BE2C (cell line): ENCODE measurements around the gene HDAC1.

Experiments
- DNase-seq: peaks from one replicate; pipeline ENCODE4 v3.0.0-alpha.2; 2020
- H3K27me3 ChIP-seq: fragments of 250-450 bp; sonication (Bioruptor Pico); 2 replicates; pipeline ENCODE4 v1.5.1; 2020; ENCODE audit warnings: mild to moderate bottlenecking
- H3K36me3 ChIP-seq: fragments of 250-450 bp; sonication (Bioruptor Pico); 2 replicates; pipeline ENCODE4 v1.5.1; 2020; ENCODE audit warnings: mild to moderate bottlenecking
- H3K4me1 ChIP-seq: fragments of 250-450 bp; sonication (Bioruptor Pico); 2 replicates; pipeline ENCODE4 v1.5.1; 2020
- H3K4me3 ChIP-seq: 2 replicates; pipeline ENCODE4 v1.5.1; 2011; ENCODE audit warnings: low read depth, low read length
- H3K9me3 ChIP-seq: fragments of 250-450 bp; sonication (Bioruptor Pico); 2 replicates; pipeline ENCODE4 v1.5.1; 2020
- CTCF ChIP-seq: IDR thresholded peaks from 2 replicates; pipeline ENCODE4 v1.5.1; 2012; ENCODE audit warnings: mild to moderate bottlenecking, low read depth, low read length

The HDAC1 gene

DNA sequence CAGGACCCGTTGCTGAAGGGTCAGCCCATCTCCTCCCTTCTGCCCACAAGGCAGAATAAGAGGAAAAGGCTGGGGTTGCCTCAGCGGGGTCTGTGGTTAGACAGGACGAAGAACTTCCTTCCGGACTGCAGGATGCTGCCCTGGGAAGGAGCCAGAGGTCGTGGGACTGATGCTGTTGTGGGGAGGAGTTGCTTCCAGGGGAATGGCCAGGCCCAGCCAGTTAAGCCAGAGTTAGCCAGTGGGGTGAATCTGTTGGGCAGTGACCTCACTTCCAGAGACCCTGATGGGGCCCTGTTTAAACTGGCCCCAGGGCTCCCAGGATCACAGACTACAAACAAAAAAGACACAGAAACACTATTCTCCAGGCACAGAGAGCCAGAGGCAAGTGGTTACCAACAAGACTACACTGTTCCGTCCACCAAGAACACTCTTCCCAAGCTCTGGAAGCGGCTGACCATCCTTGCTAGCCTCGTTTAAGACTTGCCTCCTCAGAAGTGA, 57.4 kb downstream of the HDAC1 start:
- Histone ChIP-seq H3K9me3 (peaks cover 6% of the 10 kb centered on the region), H3K27me3 (no peaks in the 10 kb centered on the region), H3K4me3 (no peak overlapping the region), H3K36me3 (no peaks in the 10 kb centered on the region), H3K4me1 (no peaks in the 10 kb centered on the region)
- no peak for DNase-seq
- no peak for TF ChIP-seq CTCF

DNA sequence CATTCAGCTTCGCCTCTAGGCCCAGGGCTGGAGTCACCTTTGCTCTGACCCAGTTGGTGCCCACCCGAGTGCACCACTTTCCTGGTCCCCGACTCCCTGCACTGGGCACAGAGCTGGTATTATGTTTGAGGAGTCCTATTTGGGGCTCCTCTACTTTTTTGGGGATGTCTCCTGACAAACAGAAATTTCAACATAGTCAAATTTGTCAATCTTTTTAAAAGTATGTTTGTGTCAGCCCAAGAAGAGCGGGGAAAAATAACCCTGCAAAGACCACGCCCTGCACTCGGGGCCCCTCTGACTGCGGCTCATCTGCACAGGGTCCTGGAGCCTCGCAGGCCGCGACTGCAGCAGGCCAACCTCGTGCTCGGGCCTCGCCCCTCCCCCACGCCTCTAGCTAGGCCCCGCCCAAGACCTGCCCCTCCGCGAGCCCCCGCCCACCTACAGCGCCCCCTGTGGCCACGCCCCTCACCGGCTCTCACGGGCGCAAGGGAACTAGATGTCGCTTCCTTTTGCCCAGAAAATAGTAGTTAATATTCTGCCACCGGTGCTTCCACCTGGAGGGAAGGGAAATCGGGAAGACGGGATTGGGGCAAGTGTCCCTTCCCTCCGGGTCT, 59.0 kb downstream of the HDAC1 start:
- DNase-seq = peak; percentile 80
- Histone ChIP-seq H3K4me1 (no peaks in the 10 kb centered on the region), H3K27me3 (no peaks in the 10 kb centered on the region)

GRCh38 chr1:32351399-32352238, 59.7 kb downstream of the HDAC1 start:
- peak; percentile 93 for DNase-seq
- Histone ChIP-seq H3K9me3 (peaks cover 6% of the 10 kb centered on the region), H3K4me3 (peak overlapping the region; percentile 57), H3K4me1 (no peaks in the 10 kb centered on the region), H3K27me3 (no peaks in the 10 kb centered on the region), H3K36me3 (no peaks in the 10 kb centered on the region)
- no peak for TF ChIP-seq CTCF

More for the DNA sequence above, 59.0 kb downstream of the HDAC1 start:
- H3K36me3 ChIP-seq = no peaks in the 10 kb centered on the region
- peak overlapping the region; percentile 57 for H3K4me3 ChIP-seq
- H3K9me3 ChIP-seq = peaks cover 6% of the 10 kb centered on the region
- TF ChIP-seq CTCF = peak; percentile 43

DNA sequence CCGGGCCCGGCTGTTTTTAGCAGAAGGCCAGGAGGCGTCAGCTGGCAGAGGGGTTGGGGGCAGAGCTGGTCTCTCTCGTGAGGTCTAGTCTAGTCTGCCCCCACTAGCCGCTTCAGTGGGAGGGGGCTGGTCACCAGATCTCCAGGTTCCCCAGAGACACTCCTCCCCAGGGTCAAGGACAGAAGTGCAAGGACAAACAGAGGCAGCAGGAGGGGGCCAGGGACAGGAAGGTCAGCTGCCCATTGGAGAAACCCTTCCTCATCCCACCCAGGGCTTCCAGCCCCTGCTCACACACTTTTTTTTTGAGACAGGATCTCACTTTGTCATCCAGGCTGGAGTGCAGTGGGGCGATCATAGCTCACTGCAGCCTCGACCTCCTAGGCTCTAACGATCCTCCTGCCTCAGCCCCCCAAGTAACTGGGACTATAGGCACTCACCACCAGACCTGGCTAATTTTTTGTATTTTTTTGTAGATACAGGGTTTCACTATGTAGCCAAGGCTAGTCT, 60.4 kb downstream of the HDAC1 start:
- Histone ChIP-seq H3K4me3 (peak overlapping the region; percentile 53), H3K27me3 (no peaks in the 10 kb centered on the region), H3K4me1 (no peaks in the 10 kb centered on the region), H3K9me3 (peaks cover 6% of the 10 kb centered on the region), H3K36me3 (no peaks in the 10 kb centered on the region)
- no peak for TF ChIP-seq CTCF
- no peak for DNase-seq

DNA sequence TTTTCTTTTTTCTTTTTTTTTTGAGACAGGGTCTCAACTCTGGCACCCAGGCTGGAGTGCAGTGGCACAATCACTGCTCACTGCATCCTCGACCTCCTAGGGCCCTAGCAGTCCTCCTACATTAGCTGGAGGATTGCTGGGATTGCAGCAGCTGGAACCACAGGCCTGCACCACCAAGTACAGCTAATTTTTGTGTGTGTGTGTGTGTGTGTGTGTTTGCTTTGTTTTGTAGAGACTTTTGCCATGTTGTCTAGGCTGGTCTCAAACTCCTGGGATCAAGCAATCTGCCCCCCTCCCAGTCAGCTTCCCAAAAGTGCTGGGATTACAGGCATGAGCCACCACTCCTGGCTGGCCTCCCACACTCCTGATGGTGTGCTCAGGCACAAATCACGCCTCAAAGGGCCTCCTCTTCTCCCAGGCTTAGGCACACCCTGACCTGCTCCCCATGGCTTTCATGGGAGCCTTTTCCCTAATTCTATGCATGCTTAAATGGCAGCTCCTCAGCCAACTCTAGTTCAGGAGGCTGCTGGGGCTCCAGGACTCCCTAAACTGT, 61.0 kb downstream of the HDAC1 start:
- Histone ChIP-seq H3K27me3 (no peaks in the 10 kb centered on the region), H3K4me1 (no peaks in the 10 kb centered on the region), H3K4me3 (no peak overlapping the region), H3K36me3 (no peaks in the 10 kb centered on the region), H3K9me3 (peaks cover 6% of the 10 kb centered on the region)
- DNase-seq = no peak
- TF ChIP-seq CTCF = no peak
